ENCODE data around the gene ATG16L1.

ATG16L1 gene

DNA sequence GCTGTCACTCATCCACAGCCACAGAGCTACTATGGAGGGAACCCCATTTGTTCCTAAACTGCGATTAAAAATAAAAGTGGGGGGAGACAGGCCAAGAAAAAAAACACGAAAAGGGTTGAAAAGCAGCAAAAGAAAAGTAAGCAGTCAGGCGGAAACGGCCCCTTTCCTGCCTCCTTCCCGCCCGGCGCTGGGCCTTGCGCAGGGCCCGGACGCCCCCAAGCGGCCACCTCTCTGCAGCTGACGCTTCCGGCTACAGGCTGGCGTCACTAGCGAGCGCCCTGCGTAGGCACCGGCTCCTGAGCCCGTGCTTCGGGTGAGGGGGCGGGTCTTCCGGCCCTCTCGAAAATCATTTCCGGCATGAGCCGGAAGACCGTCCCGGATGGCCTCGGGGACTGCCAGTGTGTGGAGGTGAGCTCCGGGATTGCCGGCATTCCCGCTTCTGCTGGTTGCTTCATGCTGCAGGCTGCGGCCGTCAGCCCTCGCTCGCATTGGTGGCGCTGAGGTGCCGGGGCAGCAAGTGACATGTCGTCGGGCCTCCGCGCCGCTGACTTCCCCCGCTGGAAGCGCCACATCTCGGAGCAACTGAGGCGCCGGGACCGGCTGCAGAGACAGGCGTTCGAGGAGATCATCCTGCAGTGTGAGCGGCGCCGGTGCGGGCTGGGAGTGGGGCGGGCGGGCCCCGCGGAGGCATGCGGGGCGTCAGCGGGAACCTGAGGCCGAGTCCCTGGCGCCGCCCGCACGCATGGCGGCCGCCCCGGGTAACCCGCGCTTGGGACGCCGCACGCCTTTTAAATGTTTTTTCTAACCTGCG lies at the start of gene ATG16L1:
Gene ATG16L1, plus strand, starts transcription at position 368 of the 811 bp plus-strand sequence. Its CDS starts 155 bp downstream, at position 523.
- DNase-seq (ENCODE audit: low read depth), result peak; percentile 60

DNA sequence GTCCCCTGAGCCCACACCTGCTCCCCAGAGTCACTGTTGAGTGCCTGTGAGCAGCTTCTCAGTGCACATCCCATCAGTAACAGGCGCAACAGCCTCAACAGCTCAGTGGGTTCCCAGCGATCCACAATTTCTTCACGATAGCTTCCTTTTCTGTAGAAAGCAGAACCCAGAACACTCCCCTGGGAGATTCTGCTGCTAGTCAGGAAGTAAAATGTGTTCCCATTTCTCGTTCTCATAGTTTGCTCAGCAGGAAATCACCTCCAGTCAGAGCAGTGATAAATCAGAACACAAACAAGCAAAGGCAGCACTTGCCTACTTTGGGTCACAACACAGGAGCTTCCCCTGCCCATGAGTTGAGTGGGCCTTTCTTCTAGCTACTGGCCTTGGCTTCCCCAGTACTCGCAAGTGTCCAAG lies 48.9 kb upstream of the ATG16L1 start:
- no peak for DNase-seq (ENCODE audit: low read depth)

DNA sequence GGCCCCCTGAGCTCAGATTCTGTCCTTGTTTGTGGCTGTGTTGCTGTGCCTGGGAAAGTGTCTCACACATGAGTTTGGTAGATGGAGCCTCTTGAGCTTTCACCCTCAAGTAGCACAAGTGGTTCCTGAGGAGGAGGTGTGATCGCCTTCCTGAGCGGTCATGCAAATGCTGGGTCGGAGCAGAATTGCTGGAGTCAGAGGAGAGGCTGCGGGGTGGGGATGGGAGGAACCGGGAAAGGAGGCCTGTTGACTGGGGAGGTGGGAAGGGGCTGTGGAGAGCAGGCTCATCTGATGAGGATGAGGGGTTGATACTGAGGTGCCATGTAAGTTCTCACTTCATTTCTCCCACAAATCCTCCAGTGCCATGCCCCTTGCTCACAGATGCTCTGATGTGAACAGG lies 48.4 kb upstream of the ATG16L1 start:
- DNase-seq (ENCODE audit: low read depth), result no peak

DNA sequence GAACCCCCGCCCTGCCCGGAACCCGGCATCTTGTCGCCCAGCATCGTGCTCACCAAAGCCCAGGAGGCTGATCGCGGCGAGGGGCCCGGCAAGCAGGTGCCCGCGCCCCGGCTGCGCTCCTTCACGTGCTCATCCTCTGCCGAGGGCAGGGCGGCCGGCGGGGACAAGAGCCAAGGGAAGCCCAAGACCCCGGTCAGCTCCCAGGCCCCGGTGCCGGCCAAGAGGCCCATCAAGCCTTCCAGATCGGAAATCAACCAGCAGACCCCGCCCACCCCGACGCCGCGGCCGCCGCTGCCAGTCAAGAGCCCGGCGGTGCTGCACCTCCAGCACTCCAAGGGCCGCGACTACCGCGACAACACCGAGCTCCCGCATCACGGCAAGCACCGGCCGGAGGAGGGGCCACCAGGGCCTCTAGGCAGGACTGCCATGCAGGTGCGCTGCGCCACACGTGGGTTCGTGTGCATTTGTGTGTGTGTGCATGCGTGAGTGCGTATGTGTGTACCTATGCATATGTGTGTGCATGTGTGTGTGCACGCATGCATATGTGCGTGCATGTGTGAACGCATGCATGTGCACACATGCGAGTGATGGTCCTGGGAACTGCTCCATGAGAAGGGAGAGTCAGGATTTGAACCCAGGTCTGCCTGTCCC lies 47.1 kb upstream of the ATG16L1 start:
- no peak for DNase-seq (ENCODE audit: low read depth)

DNA sequence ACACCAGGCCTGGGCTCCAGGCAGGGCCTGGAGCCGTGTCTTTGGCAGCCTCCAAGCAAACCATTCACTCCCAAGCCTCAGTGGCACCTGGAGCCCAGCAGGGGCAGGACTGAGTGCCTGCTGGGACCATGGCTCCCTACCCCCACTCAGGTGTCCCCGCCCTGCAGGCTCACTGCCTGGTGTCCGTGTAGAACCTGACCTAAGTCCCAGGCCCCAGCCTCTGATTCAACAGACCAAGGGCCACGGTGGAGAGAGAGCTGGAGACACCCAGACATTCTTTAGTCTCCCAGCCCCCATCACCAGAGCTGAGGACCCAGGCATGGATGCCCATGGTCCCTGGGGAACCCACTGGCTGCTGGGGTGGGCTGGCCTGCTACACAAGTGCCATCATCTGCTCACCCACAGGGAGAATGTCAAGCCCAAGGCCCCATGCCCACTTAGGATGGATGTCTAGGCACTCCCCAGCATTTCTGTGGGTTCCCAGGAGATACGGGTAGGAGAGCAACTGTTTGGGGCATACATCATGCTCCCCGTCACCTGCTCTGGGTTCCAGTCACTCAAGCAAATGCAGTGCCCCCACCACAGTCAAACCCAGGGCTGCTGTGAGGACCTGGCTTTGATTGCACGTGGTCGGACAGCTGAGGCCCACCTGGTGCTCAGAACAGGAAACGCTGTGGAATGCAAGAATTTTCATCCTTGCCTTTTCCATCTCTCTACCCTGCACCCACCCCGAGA lies 42.9 kb upstream of the ATG16L1 start:
- DNase-seq (ENCODE audit: low read depth), result no peak

DNA sequence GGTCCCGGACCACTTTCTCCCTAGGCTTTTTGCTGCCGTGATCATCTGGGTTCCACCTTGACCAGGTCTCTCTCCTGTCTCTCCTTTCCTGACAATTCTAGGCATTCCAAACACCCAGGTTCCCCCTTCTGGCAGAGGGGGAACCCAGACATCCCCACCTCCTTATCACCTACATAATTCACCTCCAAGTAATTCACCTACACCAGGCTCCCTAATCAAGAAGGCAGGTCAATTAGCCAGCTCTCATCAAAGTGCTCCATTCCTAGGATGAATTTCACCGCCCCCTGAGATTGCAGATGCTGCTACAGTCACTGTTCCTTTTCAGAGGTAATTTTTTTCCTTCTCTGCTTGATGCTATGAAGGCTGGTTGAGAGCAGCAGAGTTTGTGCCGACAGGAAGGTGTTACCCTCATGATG lies 42.3 kb upstream of the ATG16L1 start:
- DNase-seq (ENCODE audit: low read depth), result no peak

DNA sequence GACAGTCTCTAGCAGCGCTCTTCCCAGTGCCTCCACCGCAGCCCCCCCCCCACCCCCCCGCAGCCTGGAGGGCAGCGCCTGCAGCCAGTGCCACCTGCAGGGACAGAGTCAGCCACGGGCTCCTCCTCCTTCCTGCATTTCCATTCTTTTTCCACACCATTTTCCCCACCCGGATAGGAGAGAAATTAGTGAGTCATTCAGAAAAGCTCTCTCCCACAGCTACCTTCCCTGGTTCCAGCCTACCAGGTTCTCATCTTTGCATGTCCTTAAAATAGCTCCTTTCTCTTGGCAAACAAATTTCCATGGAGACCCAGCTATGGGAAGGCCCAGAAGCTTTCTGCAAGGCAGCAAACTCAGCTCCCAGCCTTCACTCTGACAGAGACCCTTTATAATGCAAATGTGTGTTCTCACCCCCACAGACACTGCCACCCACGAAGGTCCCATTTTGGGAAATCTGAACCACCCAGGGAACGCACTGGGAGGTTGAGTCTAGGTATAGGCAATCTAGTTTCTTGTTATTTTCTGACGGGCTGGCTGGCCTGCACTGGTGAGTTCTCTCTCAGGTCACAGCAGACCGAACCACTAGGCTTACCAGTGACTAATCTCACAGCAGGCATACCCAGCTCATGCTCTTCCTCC lies 41.8 kb upstream of the ATG16L1 start:
- no peak for DNase-seq (ENCODE audit: low read depth)

DNA sequence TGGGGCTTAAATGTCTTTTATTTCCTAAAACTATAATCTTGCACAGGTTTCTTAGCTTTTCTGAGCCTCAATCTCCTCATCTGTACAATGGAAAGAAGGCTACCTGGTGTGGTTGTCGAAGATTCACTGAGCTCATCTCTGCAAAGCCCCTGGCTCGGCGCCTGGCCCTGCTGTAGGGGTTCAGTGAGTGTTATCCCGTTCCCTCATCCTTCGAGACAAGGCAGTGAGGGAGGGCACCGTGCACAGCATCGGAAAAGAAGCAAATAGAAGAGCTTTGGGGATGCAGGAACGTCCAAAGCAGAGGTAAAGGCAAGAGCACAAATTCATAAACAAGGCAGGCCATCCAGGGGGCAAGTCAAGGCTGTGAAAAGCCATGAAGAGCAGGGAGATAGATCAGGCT lies 41.2 kb upstream of the ATG16L1 start:
- DNase-seq (ENCODE audit: low read depth), result no peak

DNA sequence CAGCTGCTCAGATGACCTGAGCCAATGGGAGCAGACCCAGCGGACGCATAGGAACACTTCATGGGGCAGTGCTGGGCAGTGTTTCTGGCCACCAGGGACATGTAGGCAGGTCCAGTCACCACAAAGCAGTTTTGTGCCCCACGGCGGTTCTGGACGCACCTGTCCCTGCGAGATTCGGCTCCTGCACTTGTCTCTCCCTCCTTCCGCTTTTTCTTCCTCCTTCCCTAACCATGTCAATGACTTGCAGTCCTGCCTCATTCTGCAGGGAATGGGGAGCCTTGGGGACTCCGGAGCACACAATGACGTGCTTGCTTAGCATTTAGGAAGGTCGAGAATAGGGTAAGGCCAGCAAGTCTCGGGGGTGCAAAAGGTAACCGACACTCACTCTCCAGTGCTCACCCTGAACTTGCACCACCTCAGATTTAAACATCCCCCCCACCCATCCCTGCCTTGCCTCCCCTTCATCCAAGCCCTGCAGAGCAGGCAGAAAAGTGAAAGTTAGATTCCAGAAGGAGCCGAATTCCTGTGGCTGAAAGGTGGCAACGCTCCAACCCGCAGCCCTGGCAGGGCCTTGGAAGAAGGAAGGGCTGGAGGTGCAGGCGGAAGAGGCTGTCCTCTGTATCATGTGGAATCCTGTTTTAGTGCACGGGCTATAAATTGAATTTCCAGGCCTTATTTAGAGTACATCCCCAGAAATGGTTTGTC lies 40.5 kb upstream of the ATG16L1 start:
- peak; percentile 62 for DNase-seq (ENCODE audit: low read depth)

DNA sequence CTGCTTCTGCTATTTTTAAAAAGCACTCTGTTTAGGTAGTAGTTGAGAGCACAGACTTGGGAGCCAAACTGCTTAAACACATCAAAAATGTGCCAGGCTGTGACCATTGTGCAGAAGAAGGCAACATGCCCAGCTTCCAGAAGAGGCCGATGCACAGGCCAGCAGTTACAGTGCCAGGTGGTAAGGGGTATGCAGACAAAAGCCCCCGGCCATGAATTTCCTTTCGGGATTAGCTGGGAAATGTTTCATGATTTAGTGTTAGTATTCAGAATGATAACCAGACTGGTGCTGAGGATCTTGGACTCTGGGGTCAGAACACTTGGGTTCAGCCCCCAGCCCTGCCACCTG lies 40.0 kb upstream of the ATG16L1 start:
- DNase-seq (ENCODE audit: low read depth), result no peak

DNA sequence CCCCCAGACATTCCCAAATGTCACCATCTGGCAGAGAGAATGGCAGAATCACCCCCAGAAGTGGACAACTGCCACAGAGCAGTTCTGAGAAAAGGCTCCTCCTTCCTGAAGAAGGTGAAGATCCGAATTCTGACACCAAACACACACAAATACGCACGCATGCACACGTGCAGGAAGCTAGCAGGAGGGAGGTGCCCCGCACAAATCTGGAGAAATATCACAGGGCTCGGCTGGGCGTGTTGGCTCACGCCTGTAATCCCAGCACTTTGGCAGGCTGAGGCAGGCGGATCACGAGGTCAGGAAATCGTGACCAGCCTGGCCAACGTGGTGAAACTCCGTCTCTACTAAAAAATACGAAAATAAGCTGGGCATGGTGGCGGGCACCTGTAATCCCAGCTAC lies 38.5 kb upstream of the ATG16L1 start:
- DNase-seq (ENCODE audit: low read depth), result no peak

DNA sequence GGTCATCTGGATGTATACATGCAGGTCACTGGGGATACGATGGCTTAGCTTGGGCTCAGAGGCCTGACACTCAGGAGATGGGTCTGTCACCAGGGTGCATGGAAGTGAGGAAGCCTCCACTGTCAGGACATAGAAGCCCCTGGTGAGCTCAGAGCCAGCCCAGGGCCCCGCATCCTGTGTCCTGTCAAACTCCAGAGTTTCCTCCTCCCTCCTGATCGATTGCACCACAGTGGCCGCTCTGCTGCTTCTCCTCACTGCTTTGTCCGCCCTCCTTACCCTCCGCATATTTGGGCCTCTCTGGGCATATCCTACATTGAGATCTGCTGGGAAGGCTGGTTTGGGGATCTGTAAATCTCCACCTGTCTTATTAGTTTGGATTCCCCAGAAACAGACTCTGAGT lies 37.5 kb upstream of the ATG16L1 start:
- DNase-seq (ENCODE audit: low read depth), result no peak

DNA sequence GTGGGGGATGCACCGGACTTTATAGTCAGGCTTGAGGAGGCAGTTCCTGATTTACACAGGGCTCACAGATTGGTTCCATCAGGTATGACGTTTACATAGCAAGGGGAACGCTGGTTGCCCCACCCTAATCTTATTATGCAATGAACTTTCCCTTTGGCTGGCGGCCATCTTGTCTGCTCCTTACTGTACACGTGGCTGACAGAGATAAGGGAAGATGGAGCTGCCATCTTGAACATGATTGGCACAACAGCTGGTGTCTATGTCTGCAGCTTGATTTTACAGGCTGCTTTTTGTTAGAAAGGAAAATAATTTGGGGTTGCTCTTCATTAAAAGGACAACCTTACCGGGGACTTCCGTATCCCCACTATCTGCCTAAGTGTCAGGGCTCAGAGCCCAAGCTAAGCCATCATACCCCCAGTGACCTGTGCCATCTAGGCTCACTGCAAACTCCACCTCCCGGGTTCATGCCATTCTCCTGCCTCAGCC lies 33.5 kb upstream of the ATG16L1 start:
- no peak for DNase-seq (ENCODE audit: low read depth)

DNA sequence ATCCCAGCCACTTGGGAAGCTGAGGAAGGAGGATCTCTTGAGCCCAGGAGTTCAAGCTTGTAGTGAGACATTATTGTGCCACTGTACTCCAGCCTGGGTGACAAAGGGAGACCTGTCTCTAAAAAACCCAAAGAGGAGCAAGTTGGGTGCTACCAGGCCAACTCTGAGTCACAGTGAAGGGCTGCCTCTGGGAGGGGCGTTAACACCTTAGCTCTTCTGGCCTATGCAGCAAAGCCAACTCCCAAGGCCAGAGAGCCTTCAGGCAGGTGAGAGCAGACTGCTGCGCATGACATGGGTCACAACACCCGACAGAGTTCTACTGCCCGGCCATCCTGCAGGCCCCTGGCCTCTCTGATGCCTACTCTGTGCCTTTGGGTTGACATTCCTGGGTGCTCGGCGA lies 32.6 kb upstream of the ATG16L1 start:
- no peak for DNase-seq (ENCODE audit: low read depth)

DNA sequence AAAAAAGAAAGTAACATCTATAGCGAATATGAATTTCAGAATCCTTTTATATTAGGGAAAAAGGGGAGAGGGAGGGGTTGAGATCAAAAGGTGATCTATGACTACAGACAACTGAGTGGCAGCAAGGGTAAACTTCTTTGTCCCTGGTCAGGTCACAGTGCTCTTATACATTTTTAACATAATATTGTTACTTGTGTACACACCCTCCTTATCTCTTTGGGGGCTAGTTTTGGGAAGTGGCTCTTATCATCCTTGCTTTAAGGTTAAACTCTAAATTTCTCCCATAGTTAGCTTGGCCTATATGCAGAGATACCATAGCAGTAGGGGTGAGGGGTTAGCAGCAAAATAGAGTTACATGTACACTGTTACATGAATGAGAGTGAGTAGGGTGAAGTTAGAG lies 31.6 kb upstream of the ATG16L1 start:
- DNase-seq (ENCODE audit: low read depth), result no peak

DNA sequence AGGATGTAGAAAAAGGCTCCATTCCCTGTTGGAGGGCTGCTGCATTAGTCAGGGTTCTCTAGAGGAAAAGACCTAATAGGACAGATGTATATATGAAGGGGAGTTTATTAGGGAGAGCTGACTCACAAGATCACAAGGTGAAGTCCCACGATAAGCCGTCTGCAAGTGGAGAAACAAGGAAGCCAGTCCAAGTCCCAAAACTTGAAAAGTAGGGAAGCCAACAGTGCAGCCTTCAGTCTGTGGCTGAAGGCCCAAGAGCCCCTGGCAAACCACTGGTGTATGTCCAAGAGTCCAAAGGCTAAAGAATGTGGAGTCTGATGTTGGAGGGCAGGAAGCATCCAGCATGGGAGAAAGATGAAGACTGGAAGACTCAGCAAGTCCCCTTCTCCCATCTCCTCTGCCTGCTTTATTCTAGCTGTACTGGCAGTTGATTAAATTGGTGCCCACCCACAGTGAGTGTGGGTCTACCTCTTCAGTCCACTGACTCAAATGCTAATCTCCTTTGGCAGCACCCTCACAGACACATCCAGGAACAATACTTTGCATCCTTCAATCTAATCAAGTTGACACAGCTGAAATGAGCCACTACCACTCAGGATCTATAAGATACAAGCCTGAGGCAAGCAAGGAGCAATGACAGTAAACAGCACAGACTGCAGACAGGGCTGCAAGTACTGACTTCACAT lies 30.0 kb upstream of the ATG16L1 start:
- no peak for DNase-seq (ENCODE audit: low read depth)

DNA sequence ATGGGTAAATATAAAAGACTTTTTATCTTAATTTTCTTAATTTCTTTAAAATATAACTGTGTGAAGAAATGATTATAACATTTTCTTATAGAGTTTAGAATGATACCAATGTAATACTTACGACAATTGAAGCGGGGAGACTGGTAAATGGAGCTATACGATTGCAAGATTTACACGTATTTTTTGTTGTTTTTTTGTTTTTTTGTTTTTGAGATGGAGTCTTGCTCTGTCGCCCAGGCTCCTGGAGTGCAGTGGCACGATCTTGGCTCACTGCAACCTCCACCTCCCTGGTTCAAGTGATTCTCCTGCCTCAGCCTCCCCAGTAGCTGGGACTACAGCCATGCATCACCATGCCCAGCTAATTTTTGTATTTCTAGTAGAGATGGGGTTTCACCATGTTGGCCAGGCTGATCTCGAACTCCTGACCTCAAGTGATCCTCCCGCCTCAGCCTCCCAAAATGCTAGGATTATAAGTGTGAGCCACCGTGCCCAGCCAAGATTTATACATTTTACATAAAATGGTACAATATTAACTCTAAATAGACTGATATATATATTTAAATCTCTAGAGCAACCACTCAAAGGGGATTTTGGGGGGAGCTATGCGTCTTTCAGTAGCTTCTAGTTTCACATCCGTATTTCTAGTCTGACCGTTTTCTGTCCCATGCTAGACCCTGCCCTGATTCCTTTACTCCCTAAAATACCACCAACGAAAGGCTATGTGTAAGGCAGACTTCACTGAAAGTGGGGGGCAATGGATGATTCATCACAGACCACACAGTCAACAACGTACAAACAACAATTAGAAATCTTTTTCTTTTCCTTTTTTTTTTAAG lies 28.2 kb upstream of the ATG16L1 start:
- no peak for DNase-seq (ENCODE audit: low read depth)

DNA sequence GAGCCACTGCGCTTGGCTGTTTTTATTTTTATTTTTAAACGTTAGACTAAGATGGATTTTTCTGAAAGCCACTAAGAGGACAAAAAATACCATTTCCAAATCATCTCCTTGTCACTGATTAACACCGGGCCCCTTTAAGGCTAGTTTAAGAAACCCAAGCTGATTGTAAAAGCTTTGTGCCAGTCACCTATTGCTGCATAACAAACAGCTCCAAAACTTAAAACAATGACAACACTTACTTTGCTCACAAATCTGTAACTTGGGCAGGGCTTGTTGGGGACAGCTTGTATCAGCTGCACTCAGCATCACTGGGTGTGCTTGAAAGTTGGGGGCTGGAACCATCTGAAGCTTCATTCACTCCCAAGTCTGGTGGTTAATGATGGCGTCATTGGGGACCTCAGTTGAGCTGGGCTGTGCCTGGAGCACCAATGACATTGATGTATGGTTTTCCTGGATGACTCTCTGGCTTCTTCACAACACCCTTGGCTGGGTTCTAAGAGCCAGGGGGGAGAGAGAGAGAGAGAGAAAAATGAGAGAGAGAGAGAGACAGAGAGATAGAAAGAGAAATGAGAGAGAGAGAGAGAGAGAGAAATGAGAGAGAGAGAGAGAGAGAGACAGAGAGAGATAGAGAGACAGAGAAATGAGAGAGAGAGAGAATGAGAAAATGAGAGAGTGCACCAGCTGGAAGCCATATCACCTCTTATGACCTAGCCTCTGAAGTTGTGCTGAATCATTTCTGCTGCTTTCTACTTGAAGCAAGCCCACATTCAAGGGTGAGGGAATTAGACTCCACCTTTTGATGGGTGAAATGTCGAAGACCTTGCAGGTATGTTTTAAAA lies 26.0 kb upstream of the ATG16L1 start:
- no peak for DNase-seq (ENCODE audit: low read depth)

DNA sequence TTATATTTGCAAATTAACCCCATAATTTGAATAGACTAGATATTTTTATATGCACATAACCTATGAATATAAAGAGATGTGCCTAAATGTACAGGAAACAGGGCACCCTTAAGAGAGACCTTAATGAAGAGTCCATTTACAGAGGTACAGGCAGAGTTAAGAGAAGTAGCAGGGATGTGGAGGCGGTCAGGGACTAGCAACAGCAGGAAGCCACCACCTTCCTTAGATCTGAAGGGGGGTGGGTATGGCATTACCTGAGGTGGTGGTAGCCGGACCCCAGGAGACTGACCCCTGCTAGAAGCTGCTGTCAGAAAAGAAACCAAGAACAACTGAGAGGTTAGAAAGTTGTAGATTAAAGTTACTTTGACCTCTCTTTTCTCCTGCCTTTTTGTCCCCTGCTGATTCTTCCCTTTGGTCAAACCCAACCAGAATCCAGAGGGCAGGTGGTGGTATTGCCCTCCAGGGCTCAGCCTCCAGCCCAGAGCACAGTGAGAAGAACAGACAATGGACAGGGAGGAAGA lies 24.9 kb upstream of the ATG16L1 start:
- no peak for DNase-seq (ENCODE audit: low read depth)
